K562 (cell line): Measurements from ENCODE around the gene KRTAP10-9. TPM values are rescaled to one million over a fixed set of nuclear protein-coding genes. Genes with fewer than 3 reads are reported as not detected.

Experiments used
- ATAC-seq: fragments of 200-7000 bp; cut with Tn5 transposase; 3 replicates; pipeline ENCODE4 v1.9.1; 2020; ENCODE audit warnings: moderate library complexity
- BruUV-seq: library from RNA; stranded (reverse); fragments of 400-500 nt; replicated peaks from 2 replicates; lab custom pipeline; 2021; lab: Mats Ljungman, UMichigan
- CTCF ChIA-PET: fragments of 300-600 bp; formaldehyde crosslinking; extraction: SDS; loops from one replicate; lab custom pipeline; 2021; ENCODE audit warnings: low intra/inter-chr PET ratio; lab: Yijun Ruan, JAX
- POLR2A ChIA-PET: fragments of 300-600, 350-650 bp; sonication (Branson Sonifier 250); formaldehyde crosslinking; extraction: SDS; loops from one replicate; lab custom pipeline; 2021; ENCODE audit warnings: antibody characterized with exemption, inconsistent platforms; lab: Yijun Ruan, JAX
- DNase-seq, 4 experiments: peaks; one replicate each; pipeline versions ENCODE4 v3.0.0 to v3.0.0-alpha.2; 2011 to 2018; ENCODE audit warnings: low spot score in 3 of 4, mixed read lengths in 3 of 4; ENCODE audit errors: extremely low read depth in 1 of 4
- FAIRE-seq: peaks from 2 replicates; lab custom pipeline; 2011; peaks lifted over from hg19 to GRCh38; lab: Jason Lieb, UNC
- H2AFZ ChIP-seq: 2 replicates; pipeline ENCODE4 v1.6.0; 2011; ENCODE audit warnings: low read depth, low read length, control low read depth, inconsistent platforms
- H3K27ac ChIP-seq: fragments of 200-600 bp; 3 replicates; pipeline ENCODE4 v1.8.0; 2011; ENCODE audit warnings: low read depth, mild to moderate bottlenecking, control low read depth, inconsistent platforms, low read length, moderate library complexity, mixed read lengths; ENCODE audit errors: extremely low read depth
- H3K27me3 ChIP-seq, 2 experiments: fragments of 300-600 bp in 1 of 2; 2 replicates in 1 of 2; 3 replicates in 1 of 2; pipeline versions ENCODE4 v1.6.0 to v1.8.0; 2011; ENCODE audit warnings: inconsistent platforms in 2 of 2, low read length in 2 of 2, mild to moderate bottlenecking in 1 of 2, mixed read lengths in 1 of 2, moderate library complexity in 1 of 2; ENCODE audit not compliant: control insufficient read depth in 2 of 2, insufficient read depth in 2 of 2
- H3K36me3 ChIP-seq: fragments of 300-600 bp; 3 replicates; pipeline ENCODE4 v1.8.0; 2011; ENCODE audit warnings: mild to moderate bottlenecking, low read length, inconsistent platforms; ENCODE audit not compliant: control insufficient read depth, insufficient read depth
- H3K4me1 ChIP-seq, 2 experiments: fragments of 200-600 bp in 1 of 2; replicated peaks in 1 of 2; 2 replicates in 1 of 2; 3 replicates in 1 of 2; pipeline versions ENCODE4 v1.5.1 to v1.8.0; 2011; ENCODE audit warnings: inconsistent platforms in 2 of 2, low read length in 2 of 2, mild to moderate bottlenecking in 1 of 2, mixed read lengths in 1 of 2, moderate library complexity in 1 of 2; ENCODE audit not compliant: control insufficient read depth in 2 of 2, insufficient read depth in 2 of 2
- H3K4me2 ChIP-seq: 2 replicates; pipeline ENCODE4 v1.6.1; 2011; ENCODE audit warnings: low read length, control low read depth, inconsistent platforms, mixed read lengths; ENCODE audit not compliant: insufficient read depth
- H3K4me3 ChIP-seq: fragments of 200-600 bp; sonication (generic), shearing (Covaris generic); 2 replicates; pipeline ENCODE4 v1.5.1; 2016; ENCODE audit warnings: control low read depth, inconsistent platforms
- H3K79me2 ChIP-seq: fragments of 200-600 bp; 3 replicates; pipeline ENCODE4 v1.8.0; 2011; ENCODE audit warnings: low read length, inconsistent platforms; ENCODE audit not compliant: control insufficient read depth, insufficient read depth
- H3K9ac ChIP-seq, 2 experiments: 2 replicates each; pipeline versions ENCODE4 v1.6.0 to v1.6.1; 2011; ENCODE audit warnings: low read depth in 2 of 2, low read length in 2 of 2, control low read depth in 1 of 2, inconsistent platforms in 1 of 2, mild to moderate bottlenecking in 1 of 2, mixed read lengths in 1 of 2; ENCODE audit not compliant: insufficient read depth in 1 of 2
- H3K9me1 ChIP-seq: one replicate; pipeline ENCODE4 v1.6.0; 2011; ENCODE audit warnings: inconsistent platforms, mild to moderate bottlenecking, low read length, moderate library complexity; ENCODE audit not compliant: control insufficient read depth, insufficient read depth
- H3K9me3 ChIP-seq: replicated peaks from 2 replicates; pipeline ENCODE4 v1.5.1; 2011; ENCODE audit warnings: low read depth, low read length, inconsistent platforms; ENCODE audit not compliant: control insufficient read depth, insufficient read depth
- H4K20me1 ChIP-seq: replicated peaks from 2 replicates; pipeline ENCODE4 v1.6.1; 2011; ENCODE audit warnings: low read length, inconsistent platforms, mixed read lengths; ENCODE audit not compliant: control insufficient read depth, insufficient read depth
- BRF2 ChIP-seq: IDR thresholded peaks from 3 replicates; pipeline ENCODE4 v1.6.1; 2011; ENCODE audit warnings: borderline replicate concordance, mild to moderate bottlenecking; ENCODE audit not compliant: insufficient read length, insufficient read depth
- CBX3 ChIP-seq, 2 experiments: IDR thresholded peaks; 1 replicate in 1 of 2; 2 replicates in 1 of 2; pipeline ENCODE4 v1.6.1; 2012; ENCODE audit warnings: inconsistent platforms in 2 of 2, low read length in 2 of 2, borderline replicate concordance in 1 of 2, control low read depth in 1 of 2
- FOXA1 ChIP-seq: fragments of 450-650 bp; IDR thresholded peaks from 2 replicates; pipeline ENCODE4 v1.6.1; 2016; ENCODE audit warnings: mild to moderate bottlenecking, borderline replicate concordance
- KDM1A ChIP-seq, 2 experiments: fragments of 450-650 bp; IDR thresholded peaks; 2 replicates each; pipeline ENCODE4 v1.6.1; 2016; ENCODE audit warnings: mild to moderate bottlenecking in 2 of 2
- POLR2A ChIP-seq: fragments of 450-650 bp; conservative IDR thresholded peaks from 2 replicates; pipeline ENCODE4 v1.6.1; 2016
- RFX5 ChIP-seq: IDR thresholded peaks from 2 replicates; pipeline ENCODE4 v1.6.1; 2011; ENCODE audit warnings: low read depth, mild to moderate bottlenecking, improper control_type of control experiment, low read length
- SIN3B ChIP-seq: fragments of 450-650 bp; IDR thresholded peaks from 2 replicates; pipeline ENCODE4 v1.6.1; 2017; ENCODE audit warnings: low read depth, mild to moderate bottlenecking, moderate library complexity
- SMARCA5 ChIP-seq: fragments of 450-650 bp; IDR thresholded peaks from 2 replicates; pipeline ENCODE4 v1.6.1; 2016
- TRIM28 ChIP-seq: fragments of 450-650 bp; IDR thresholded peaks from 2 replicates; pipeline ENCODE4 v1.6.1; 2017
- ZNF277 ChIP-seq: fragments of 250-450 bp; sonication (Bioruptor Pico); IDR thresholded peaks from 2 replicates; pipeline ENCODE4 v1.8.0; 2022; ENCODE audit warnings: inconsistent platforms, mild to moderate bottlenecking, moderate library complexity, borderline replicate concordance
- ZNF280A ChIP-seq: fragments of 450-650 bp; IDR thresholded peaks from 2 replicates; pipeline ENCODE4 v1.6.1; 2018; ENCODE audit warnings: mild to moderate bottlenecking, low read depth; ENCODE audit not compliant: partially characterized antibody
- ZNF445 ChIP-seq: fragments of 250-450 bp; sonication (Bioruptor Pico); IDR thresholded peaks from 2 replicates; pipeline ENCODE4 v1.4.0; 2020; ENCODE audit warnings: low read depth, mild to moderate bottlenecking, moderate library complexity
- ZNF551 ChIP-seq: fragments of 250-450 bp; sonication (Bioruptor Pico); IDR thresholded peaks from 2 replicates; pipeline ENCODE4 v1.5.0; 2021; ENCODE audit warnings: mild to moderate bottlenecking, moderate library complexity
- WGBS: fragments of 100-300 bp; shearing (Covaris generic); methylation state at CpG from one replicate; pipeline ENCODE4 v1.1.6; 2016; ENCODE audit warnings: low coverage, mixed read lengths; ENCODE audit not compliant: insufficient coverage; ENCODE audit errors: missing lambda C conversion rate; 5-methylcytosine and 5-hydroxymethylcytosine counted together
- in situ Hi-C: fragments of 300-500 bp; cut with MboI; formaldehyde crosslinking; loops from 4 replicates; pipeline ENCODE4 v1.15.0; 2018; ENCODE audit warnings: inconsistent platforms, mixed read lengths
- intact Hi-C: fragments of 100-400 bp; cut with micrococcal nuclease; formaldehyde crosslinking; loops from 2 replicates; pipeline ENCODE4 v1.14.2; 2022
- polyA plus RNA-seq, 8 experiments: library from polyadenylated mRNA; depleted of rRNA in 4 of 8; stranded (reverse) in 5 of 8; unstranded in 3 of 8; fragments of >200 nt; fragmentation: Nextera tagmentation in 2 of 8; fragmentation: Illumina TruSeq in 1 of 8; extraction: Ambion mirVana in 2 of 8; extraction: Trizol in 1 of 8; gene quantifications; 2 replicates each; pipeline versions ENCODE4 v1.2.1 to v1.2.3, GENCODE V29; 2011 to 2014; ENCODE audit warnings: inconsistent platforms in 1 of 8, missing spikeins in 1 of 8
- total RNA-seq, 7 experiments: library from RNA; depleted of rRNA in 6 of 7; stranded (reverse); fragments of >200 nt in 6 of 7; fragmentation: Illumina TruSeq in 2 of 7; extraction: Trizol in 2 of 7; gene quantifications; 2 replicates each; pipeline versions ENCODE4 v1.2.1 to v1.2.3, GENCODE V29; 2011 to 2021; ENCODE audit warnings: low replicate concordance in 1 of 7

Gene KRTAP10-9
- total and polyA plus RNA-seq, 9 of the 15 experiments (the other 6 are each of a cell fraction or from before 2014, with no cell fraction given) = not detected

GRCh38 chr21:44632067-44632466 lies 5.2 kb downstream of the KRTAP10-9 start:
- POLR2A ChIA-PET = no interaction called here
- TF ChIP-seq ZNF280A (peak; percentile 50), SIN3B (no peak), BRF2 (no peak), SMARCA5 (no peak), ZNF551 (no peak), POLR2A (no peak), RFX5 (no peak), ZNF277 (no peak), ZNF445 (CRISPR knock-in tag) (no peak), KDM1A (IDR thresholded peaks at IDR 0.05) (no peak), FOXA1 (no peak), CBX3 (IDR thresholded peaks at IDR 0.05; ENCODE audit: borderline replicate concordance in 1 of 2, low read length in 2 of 2) (0 out of 3 replicates have a peak, but pooled peaks of 1 of the 2 experiments have one; percentile 70), TRIM28 (peak; percentile 84)
- Histone ChIP-seq H3K9me1 (no peaks in the 10 kb centered on the region), H3K79me2 (no peaks in the 10 kb centered on the region), H3K27me3 (peaks cover 0 to 12% of the 10 kb centered on the region in 2 experiments; a peak in 2 of 5 replicates), H3K36me3 (no peaks in the 10 kb centered on the region), H3K9me3 (peaks cover 5% of the 10 kb centered on the region; the same call in 1 of the 2 replicates), H2AFZ (no peak overlapping the region), H4K20me1 (no peaks in the 10 kb centered on the region), H3K9ac (no peak overlapping the region), H3K4me2 (no peak overlapping the region), H3K4me3 (no peak overlapping the region), H3K27ac (no peak overlapping the region), H3K4me1 (no peaks in the 10 kb centered on the region)
- 0% methylated on average over 1 of the region's 1 CpG for WGBS
- in situ Hi-C loops = no loop called here
- BruUV-seq = no TSS peak
- intact Hi-C loops = no loop called here
- ATAC-seq = no peak
- FAIRE-seq = peak; percentile 26
- no peak for DNase-seq
- CTCF ChIA-PET = no interaction called here
